Fibroblast of villous mesenchyme (primary cell): ENCODE data around the gene NUDT17. TPM values are rescaled to one million over a fixed set of nuclear protein-coding genes. Genes with fewer than 3 reads are reported as not detected.
"Not testable (repeated sequence)": the region's sequence is repeated elsewhere in the genome, so short reads cannot be mapped to it uniquely, and the experiment has no call there.

Source experiments
- DNase-seq: peaks from one replicate; pipeline ENCODE4 v3.0.0-alpha.2; 2010; ENCODE audit warnings: low read depth
- H3K4me3 ChIP-seq: 2 replicates; pipeline ENCODE4 v1.5.1; 2011; ENCODE audit warnings: low read depth, mild to moderate bottlenecking, low read length
- total RNA-seq: library from RNA; depleted of rRNA; stranded (reverse); fragments of >200 nt; gene quantifications from 2 replicates; pipeline ENCODE4 v1.2.3, GENCODE V29; 2012
- TF ChIP-seq, protein P1 (sequence below): IDR thresholded peaks from 2 replicates; pipeline ENCODE4 v1.5.1; 2012; ENCODE audit warnings: low read depth, mild to moderate bottlenecking, low read length; ENCODE audit not compliant: insufficient read depth

Gene NUDT17
- total RNA-seq, 1 donor, result 6.0 TPM

DNA sequence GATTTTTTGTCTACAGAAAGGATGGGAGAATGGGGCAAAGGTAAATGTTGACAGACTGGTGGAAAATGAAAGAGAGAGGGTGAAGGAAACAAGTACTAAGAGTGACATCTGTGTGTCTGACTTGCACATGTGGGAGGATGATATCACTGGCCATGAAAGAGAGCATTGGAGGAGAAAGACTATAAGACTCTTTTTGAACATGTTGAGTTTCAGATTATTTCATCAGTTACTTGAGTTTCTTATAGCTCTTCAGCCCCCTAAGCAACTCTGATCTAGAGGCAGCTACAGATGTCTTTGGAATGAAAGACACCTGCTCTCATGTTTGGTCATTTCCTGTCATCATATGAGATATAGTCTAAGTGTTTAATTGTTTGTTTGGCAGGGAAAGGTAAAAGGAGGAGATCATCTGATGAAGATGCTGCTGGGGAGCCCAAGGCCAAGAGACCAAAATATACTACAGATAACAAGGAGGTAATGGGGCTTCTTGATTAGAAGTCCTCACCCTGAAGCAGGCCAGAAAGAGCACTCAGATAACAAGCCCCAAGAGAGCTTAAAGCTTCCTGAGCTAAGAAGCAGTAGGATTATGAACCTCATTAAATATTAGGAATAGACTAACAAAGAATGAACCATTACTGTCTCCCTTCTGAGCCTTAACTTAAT is 16.9 kb upstream of the NUDT17 start:
- TF ChIP-seq, protein P1, sequence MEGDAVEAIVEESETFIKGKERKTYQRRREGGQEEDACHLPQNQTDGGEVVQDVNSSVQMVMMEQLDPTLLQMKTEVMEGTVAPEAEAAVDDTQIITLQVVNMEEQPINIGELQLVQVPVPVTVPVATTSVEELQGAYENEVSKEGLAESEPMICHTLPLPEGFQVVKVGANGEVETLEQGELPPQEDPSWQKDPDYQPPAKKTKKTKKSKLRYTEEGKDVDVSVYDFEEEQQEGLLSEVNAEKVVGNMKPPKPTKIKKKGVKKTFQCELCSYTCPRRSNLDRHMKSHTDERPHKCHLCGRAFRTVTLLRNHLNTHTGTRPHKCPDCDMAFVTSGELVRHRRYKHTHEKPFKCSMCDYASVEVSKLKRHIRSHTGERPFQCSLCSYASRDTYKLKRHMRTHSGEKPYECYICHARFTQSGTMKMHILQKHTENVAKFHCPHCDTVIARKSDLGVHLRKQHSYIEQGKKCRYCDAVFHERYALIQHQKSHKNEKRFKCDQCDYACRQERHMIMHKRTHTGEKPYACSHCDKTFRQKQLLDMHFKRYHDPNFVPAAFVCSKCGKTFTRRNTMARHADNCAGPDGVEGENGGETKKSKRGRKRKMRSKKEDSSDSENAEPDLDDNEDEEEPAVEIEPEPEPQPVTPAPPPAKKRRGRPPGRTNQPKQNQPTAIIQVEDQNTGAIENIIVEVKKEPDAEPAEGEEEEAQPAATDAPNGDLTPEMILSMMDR, result no peak
- H3K4me3 ChIP-seq, result no peak overlapping the region
- DNase-seq, result no peak

DNA sequence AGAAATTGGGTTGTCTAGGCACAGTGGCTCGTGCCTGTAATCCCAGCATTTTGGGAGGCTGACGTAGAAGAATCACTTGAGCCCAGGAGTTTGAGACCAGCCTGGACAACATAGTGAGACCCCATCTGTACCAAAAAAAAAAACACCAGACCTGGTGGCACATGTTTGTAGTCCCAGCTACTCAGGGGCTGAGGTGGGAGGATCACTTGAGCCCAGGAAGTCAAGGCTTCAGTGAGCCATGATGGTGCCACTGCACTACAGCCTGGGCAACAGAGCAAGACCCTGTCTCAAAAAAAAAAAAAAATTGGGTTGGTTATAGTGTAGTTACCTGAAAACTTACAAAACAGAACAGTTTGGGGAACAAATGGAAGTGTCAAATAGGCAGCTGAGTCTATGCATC is 14.6 kb upstream of the NUDT17 start:
- not testable (repeated sequence) for H3K4me3 ChIP-seq, DNase-seq

DNA sequence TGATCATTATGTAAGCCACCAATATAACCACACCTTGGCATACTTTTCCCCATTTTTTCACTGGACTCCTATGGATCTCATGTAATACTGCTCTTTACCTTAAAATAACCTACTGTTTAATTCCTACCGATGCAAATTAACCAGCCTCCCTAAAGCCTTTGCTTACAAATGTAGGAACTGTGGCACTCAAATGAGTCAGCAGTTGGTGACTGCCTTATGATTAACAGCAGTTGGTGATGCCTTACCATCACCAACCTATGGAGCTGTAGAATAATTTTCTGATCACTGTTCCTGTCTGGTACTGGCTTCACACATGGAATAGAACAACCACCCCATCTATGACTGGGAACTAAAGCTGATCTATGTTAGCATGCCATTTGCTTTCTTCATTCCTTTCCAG is 7.8 kb upstream of the NUDT17 start:
- no peak overlapping the region for H3K4me3 ChIP-seq
- TF ChIP-seq, protein P1, result no peak
- DNase-seq, result no peak

DNA sequence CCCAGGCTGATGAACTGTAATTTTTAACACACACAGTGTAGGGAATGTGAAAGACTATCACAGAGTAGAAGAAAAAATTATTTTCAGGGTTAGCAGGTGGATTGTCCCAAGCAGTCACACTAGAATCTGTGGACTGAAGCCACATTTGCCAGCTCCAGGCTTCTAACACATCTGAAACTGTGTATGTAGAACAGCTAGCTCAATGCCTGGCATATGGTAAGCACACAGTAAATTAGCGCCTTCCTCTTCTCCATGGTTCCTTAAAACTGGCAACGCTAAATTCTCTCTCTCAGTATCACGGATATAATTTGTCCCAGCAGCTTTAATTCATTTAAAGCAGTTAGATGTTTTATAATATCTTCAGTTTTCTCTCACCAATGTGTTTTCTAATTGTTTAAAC is 2.4 kb upstream of the NUDT17 start:
- TF ChIP-seq, protein P1, result no peak
- DNase-seq, result no peak

DNA sequence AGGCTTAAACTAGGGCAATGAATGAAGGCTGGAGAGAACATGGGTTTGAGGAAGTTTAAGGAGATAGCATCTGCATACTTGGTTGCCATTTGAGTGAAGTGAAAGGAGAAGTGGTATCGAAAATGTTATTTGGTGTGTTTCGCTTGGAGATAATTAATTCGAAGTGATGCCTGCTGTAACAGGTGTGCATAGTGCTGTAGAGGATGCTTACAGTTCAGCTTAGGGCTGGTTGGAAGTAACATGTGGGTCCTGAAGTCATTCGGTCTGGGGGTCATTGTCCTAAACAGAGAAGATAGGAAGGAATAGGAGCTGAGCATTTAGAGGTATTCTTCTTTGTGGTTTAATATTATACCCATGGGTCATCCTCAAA is 301 bp upstream of the NUDT17 start:
- TF ChIP-seq, protein P1, result no peak
- no peak for DNase-seq
- peak overlapping the region; percentile 71 for H3K4me3 ChIP-seq

More for the DNA sequence above, 2.4 kb upstream of the NUDT17 start:
- H3K4me3 ChIP-seq, result no peak overlapping the region

DNA sequence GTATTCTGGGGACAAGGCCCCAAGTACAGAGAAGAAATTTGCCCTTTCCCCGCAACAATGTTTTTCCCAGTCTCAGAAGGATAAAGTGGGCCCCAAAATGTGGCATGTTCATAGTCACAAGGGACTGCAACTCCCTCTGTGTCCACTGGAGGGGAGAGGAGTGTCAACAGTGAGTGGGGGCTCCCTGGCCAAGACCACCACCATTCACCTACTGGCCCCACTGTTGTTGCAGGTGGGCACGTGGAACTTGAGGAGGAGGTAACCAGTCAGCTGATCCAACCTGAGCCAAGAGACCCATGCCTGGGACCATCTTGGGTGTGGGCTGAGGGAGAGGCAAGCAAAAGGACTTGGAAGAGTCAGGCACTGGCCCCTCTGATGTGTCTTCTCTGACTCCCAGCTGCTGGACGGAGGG is 777 bp downstream of the NUDT17 start:
- H3K4me3 ChIP-seq, result peak overlapping the region; percentile 71
- TF ChIP-seq, protein P1, result peak; percentile 78
- DNase-seq, result peak; percentile 23

DNA sequence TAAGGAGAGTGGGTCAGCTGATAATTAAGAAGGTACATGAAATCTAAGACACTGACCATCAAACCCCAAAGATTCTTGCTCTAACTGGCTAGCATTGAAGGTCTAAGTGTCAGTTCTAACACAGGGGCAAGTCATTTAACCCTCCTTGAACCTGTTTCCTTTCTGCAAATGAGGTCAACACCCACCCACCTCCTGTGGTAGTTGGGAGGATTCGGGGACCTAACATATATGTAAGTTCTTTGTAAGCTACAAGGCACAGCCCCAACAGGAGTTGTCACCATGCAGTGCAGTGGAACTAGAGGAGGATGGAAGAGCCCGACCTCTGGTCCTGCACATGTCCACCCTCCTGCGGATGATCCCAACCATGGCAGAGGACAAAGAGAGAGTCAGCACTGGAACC is 2.4 kb downstream of the NUDT17 start:
- no peak overlapping the region for H3K4me3 ChIP-seq
- TF ChIP-seq, protein P1, result no peak
- no peak for DNase-seq
